KMS-11 (cell line): ENCODE results near the gene FBRS.

Source experiments
- H2AFZ ChIP-seq: fragments of 200-600 bp; sonication (generic); 2 replicates; pipeline ENCODE4 v1.6.1; 2016; ENCODE audit warnings: antibody characterized with exemption, mixed run types, low read depth
- H3K27ac ChIP-seq: fragments of 200-600 bp; sonication (generic); 2 replicates; pipeline ENCODE4 v1.6.1; 2016; ENCODE audit warnings: mild to moderate bottlenecking, mixed run types
- H3K27me3 ChIP-seq: fragments of 200-600 bp; sonication (generic); 2 replicates; pipeline ENCODE4 v1.6.1; 2017; ENCODE audit warnings: mild to moderate bottlenecking, low read depth, mixed run types, moderate library complexity; ENCODE audit not compliant: insufficient read depth
- H3K36me3 ChIP-seq: fragments of 200-600 bp; sonication (generic); 2 replicates; pipeline ENCODE4 v1.6.1; 2017; ENCODE audit warnings: mild to moderate bottlenecking, mixed run types; ENCODE audit not compliant: insufficient read depth
- H3K4me1 ChIP-seq: fragments of 200-600 bp; sonication (generic); 2 replicates; pipeline ENCODE4 v1.6.1; 2016; ENCODE audit warnings: mild to moderate bottlenecking, low read depth, mixed run types; ENCODE audit not compliant: poor library complexity, severe bottlenecking
- H3K4me2 ChIP-seq: fragments of 200-600 bp; sonication (generic); 2 replicates; pipeline ENCODE4 v1.7.0; 2016; ENCODE audit warnings: mild to moderate bottlenecking, mixed run types
- H3K4me3 ChIP-seq: fragments of 200-600 bp; sonication (generic); IDR thresholded peaks from 2 replicates; pipeline ENCODE4 v1.6.1; 2017; ENCODE audit warnings: low read depth, low read length, mixed read lengths; ENCODE audit not compliant: insufficient read depth
- H3K79me2 ChIP-seq: fragments of 200-600 bp; sonication (generic); 2 replicates; pipeline ENCODE4 v1.6.1; 2016; ENCODE audit warnings: low read depth, mixed run types; ENCODE audit not compliant: insufficient read depth
- H3K9ac ChIP-seq: fragments of 200-600 bp; sonication (generic); 2 replicates; pipeline ENCODE4 v1.6.1; 2016; ENCODE audit warnings: mild to moderate bottlenecking, mixed run types
- H4K20me1 ChIP-seq: fragments of 200-600 bp; sonication (generic); 2 replicates; pipeline ENCODE4 v1.6.1; 2016; ENCODE audit warnings: mild to moderate bottlenecking, mixed run types; ENCODE audit not compliant: insufficient read depth
- CTCF ChIP-seq: fragments of 200-600 bp; sonication (generic); conservative IDR thresholded peaks from 2 replicates; pipeline ENCODE4 v1.6.1; 2017; ENCODE audit warnings: low read depth, mild to moderate bottlenecking, antibody characterized with exemption, low read length, moderate library complexity, mixed read lengths

FBRS gene

GRCh38 chr16:30651124-30652004, 6.9 kb upstream of the FBRS start:
- Histone ChIP-seq H3K4me3 (no peak overlapping the region), H3K27ac (peak overlapping the region; percentile 74), H3K9ac (peak overlapping the region; percentile 84), H3K27me3 (no peaks in the 10 kb centered on the region), H4K20me1 (no peaks in the 10 kb centered on the region), H3K79me2 (no peaks in the 10 kb centered on the region), H2AFZ (peak overlapping the region; percentile 68), H3K36me3 (no peaks in the 10 kb centered on the region), H3K4me2 (peak overlapping the region; percentile 83), H3K4me1 (peaks cover 49% of the 10 kb centered on the region)
- TF ChIP-seq CTCF, result peak; percentile 56; the same call in 1 of the 2 replicates

GRCh38 chr16:30652005-30652296, 6.3 kb upstream of the FBRS start:
- TF ChIP-seq CTCF, result no peak
- H3K4me2 ChIP-seq, result peak overlapping the region; percentile 83
- no peaks in the 10 kb centered on the region for H3K79me2 ChIP-seq
- H3K27me3 ChIP-seq, result no peaks in the 10 kb centered on the region
- H3K9ac ChIP-seq, result peak overlapping the region; percentile 84; the same call in 1 of the 2 replicates
- peak overlapping the region; percentile 10; the same call in 1 of the 2 replicates for H3K27ac ChIP-seq
- no peaks in the 10 kb centered on the region for H3K36me3 ChIP-seq
- H2AFZ ChIP-seq, result no peak overlapping the region
- peaks cover 49% of the 10 kb centered on the region for H3K4me1 ChIP-seq
- no peaks in the 10 kb centered on the region for H4K20me1 ChIP-seq
- H3K4me3 ChIP-seq, result no peak overlapping the region

GRCh38 chr16:30652718-30653117, 5.5 kb upstream of the FBRS start:
- H3K9ac ChIP-seq, result no peak overlapping the region
- TF ChIP-seq CTCF, result no peak
- no peak overlapping the region for H3K27ac ChIP-seq
- no peak overlapping the region for H3K4me2 ChIP-seq
- peaks cover 46% of the 10 kb centered on the region for H3K4me1 ChIP-seq
- H3K79me2 ChIP-seq, result no peaks in the 10 kb centered on the region
- no peaks in the 10 kb centered on the region for H3K36me3 ChIP-seq
- no peaks in the 10 kb centered on the region for H3K27me3 ChIP-seq
- no peaks in the 10 kb centered on the region for H4K20me1 ChIP-seq
- H3K4me3 ChIP-seq, result no peak overlapping the region
- H2AFZ ChIP-seq, result no peak overlapping the region

GRCh38 chr16:30654856-30655255, 3.4 kb upstream of the FBRS start:
- H2AFZ ChIP-seq, result no peak overlapping the region
- peaks cover 34% of the 10 kb centered on the region for H3K4me1 ChIP-seq
- H3K27me3 ChIP-seq, result no peaks in the 10 kb centered on the region
- no peak overlapping the region for H3K9ac ChIP-seq
- no peaks in the 10 kb centered on the region for H3K36me3 ChIP-seq
- no peak for TF ChIP-seq CTCF
- H3K4me3 ChIP-seq, result no peak overlapping the region
- H3K27ac ChIP-seq, result no peak overlapping the region
- no peak overlapping the region for H3K4me2 ChIP-seq
- no peaks in the 10 kb centered on the region for H4K20me1 ChIP-seq
- peaks cover 3% of the 10 kb centered on the region; the same call in 1 of the 2 replicates for H3K79me2 ChIP-seq
